Cardiac fibroblast (primary cell): ENCODE results near the gene CYP26C1.

Source experiments
- DNase-seq, 2 donors: peaks; one replicate each; pipeline versions ENCODE4 v3.0.0 to v3.0.0-alpha.2; 2010; ENCODE audit warnings: low read depth in 2 of 2
- H3K4me3 ChIP-seq, 2 donors: replicated peaks in 1 of 2; 1 replicate in 1 of 2; 2 replicates in 1 of 2; pipeline ENCODE4 v1.5.1; 2011; ENCODE audit warnings: low read depth in 2 of 2, low read length in 2 of 2, mild to moderate bottlenecking in 2 of 2, moderate library complexity in 1 of 2
- CTCF ChIP-seq: IDR thresholded peaks from one replicate; pipeline ENCODE4 v1.5.1; 2011; ENCODE audit warnings: low read depth, mild to moderate bottlenecking, low read length, inconsistent platforms

CYP26C1 gene

GRCh38 chr10:93064874-93065660 lies 4.5 kb downstream of the CYP26C1 start:
- TF ChIP-seq CTCF, result no peak
- no peak for DNase-seq
- H3K4me3 ChIP-seq, result no peak overlapping the region

GRCh38 chr10:93065675-93066543 lies 5.3 kb downstream of the CYP26C1 start:
- H3K4me3 ChIP-seq, result peak overlapping the region in 1 of 2 donors; percentile 3

GRCh38 chr10:93066544-93066913 lies 5.9 kb downstream of the CYP26C1 start:
- H3K4me3 ChIP-seq, result no peak overlapping the region
- no peak for TF ChIP-seq CTCF
- DNase-seq, result no peak

More at GRCh38 chr10:93065675-93066543, 5.3 kb downstream of the CYP26C1 start:
- TF ChIP-seq CTCF, result no peak
- DNase-seq, result no peak

- TF ChIP-seq CTCF, result no peak
- H3K4me3 ChIP-seq, result no peak overlapping the region
- DNase-seq, result no peak
These were observed 7.1 kb downstream of the CYP26C1 start for GRCh38 chr10:93067443-93068365.

- peak; percentile 33 to 58 for DNase-seq
- H3K4me3 ChIP-seq, result no peak overlapping the region
- TF ChIP-seq CTCF, result no peak
These were observed 8.0 kb downstream of the CYP26C1 start for GRCh38 chr10:93068411-93069244.

- H3K4me3 ChIP-seq, result no peak overlapping the region
- TF ChIP-seq CTCF, result no peak
- DNase-seq, result no peak
These were observed 8.6 kb downstream of the CYP26C1 start for GRCh38 chr10:93069245-93069561.
